Spleen (tissue), 7 donors: ENCODE measurements around the gene SLC9A3.

Experiments used
- CTCF ChIP-seq, 11 experiments: fragments of 200-600 bp in 7 of 11; fragments of 450-650 bp in 4 of 11; sonication (generic) in 4 of 11; IDR thresholded peaks in 8 of 11; conservative IDR thresholded peaks in 3 of 11; 1 replicate in 7 of 11; 2 replicates in 4 of 11; pipeline versions ENCODE4 v1.4.0 to v1.8.0; 2016 to 2021; ENCODE audit warnings: antibody characterized with exemption in 11 of 11, inconsistent platforms in 4 of 11, mild to moderate bottlenecking in 1 of 11
- POLR2A ChIP-seq, 3 donors: fragments of 450-650 bp; IDR thresholded peaks; one replicate each; pipeline ENCODE4 v1.5.1; 2017; ENCODE audit warnings: antibody characterized with exemption in 3 of 3, mild to moderate bottlenecking in 1 of 3
- POLR2AphosphoS5 ChIP-seq, 3 donors: sonication (generic); formaldehyde crosslinking; IDR thresholded peaks; one replicate each; pipeline ENCODE4 v1.5.1; 2017; ENCODE audit warnings: antibody characterized with exemption in 3 of 3
- donor health status: DM: no; HTN: no; CAD: no; lungs with moderate emphysema.
- donor health status: DM: no; HTN: no; CAD: no.
- donor health status: DM: no; HTN: no; CAD: no.

DNA sequence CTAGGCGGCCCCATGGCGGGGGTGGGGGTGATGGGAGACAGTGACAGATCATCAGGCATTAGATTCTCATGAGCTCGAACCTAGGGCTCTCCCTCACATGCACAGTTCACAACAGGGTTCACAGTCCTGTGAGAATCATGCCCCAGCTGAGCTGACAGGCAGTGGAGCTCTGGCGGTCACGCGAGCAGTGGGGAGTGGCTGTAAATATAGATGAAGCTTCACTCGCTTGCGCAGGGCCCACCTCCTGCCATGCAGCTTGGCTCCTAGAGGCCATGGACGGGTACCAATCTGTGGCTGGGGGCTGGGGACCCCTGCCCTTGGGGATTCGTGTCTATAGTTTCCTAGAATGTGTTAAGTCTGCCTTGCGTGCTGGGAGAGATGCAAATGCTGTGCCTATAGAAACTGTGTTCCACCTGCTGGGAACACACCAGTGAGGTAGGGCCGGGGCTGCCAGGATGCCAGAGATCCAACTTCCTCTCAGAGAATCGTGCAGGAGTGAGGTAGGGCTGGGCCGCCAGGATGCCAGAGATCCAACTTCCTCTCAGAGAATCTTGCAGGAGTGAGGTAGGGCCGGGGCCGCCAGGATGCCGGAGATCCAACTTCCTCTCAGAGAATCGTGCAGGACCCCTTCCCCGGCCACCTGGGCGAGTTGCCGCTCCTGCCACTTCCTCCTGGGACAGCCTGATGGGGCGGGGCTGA is 95.3 kb downstream of the SLC9A3 start:
- TF ChIP-seq CTCF (IDR thresholded peaks at IDR 0.05 in 8 of 11, conservative IDR thresholded peaks at IDR 0.05 in 3 of 11), result no peak
- no peak for TF ChIP-seq POLR2A (IDR thresholded peaks at IDR 0.05)
- TF ChIP-seq POLR2AphosphoS5 (IDR thresholded peaks at IDR 0.05), result no peak
